HepG2 (cell line): Measurements from ENCODE around the gene EDNRA.

Experiments
- CEBPB ChIP-seq: IDR thresholded peaks from 2 replicates; pipeline ENCODE4 v1.6.1; 2011; ENCODE audit warnings: low read depth, low read length, improper control_type of control experiment, borderline replicate concordance
- FOXP4 ChIP-seq: sonication (generic); formaldehyde crosslinking; IDR thresholded peaks from 2 replicates; pipeline ENCODE4 v1.4.0; 2020; ENCODE audit warnings: missing genetic modification reagents
- KDM1A ChIP-seq: IDR thresholded peaks from 2 replicates; pipeline ENCODE4 v1.6.1; 2016; ENCODE audit warnings: missing compliant biosample characterization
- ZFX ChIP-seq: sonication (generic); formaldehyde crosslinking; IDR thresholded peaks from 2 replicates; pipeline ENCODE4 v1.4.0; 2020; ENCODE audit warnings: mild to moderate bottlenecking, low read depth, missing genetic modification reagents, moderate library complexity
- ZNF570 ChIP-seq: sonication (generic); formaldehyde crosslinking; IDR thresholded peaks from 2 replicates; pipeline ENCODE4 v1.4.0; 2020; ENCODE audit warnings: mild to moderate bottlenecking, missing genetic modification reagents, borderline replicate concordance

GRCh38 chr4:147492761-147493160, 11.9 kb downstream of the EDNRA start:
- TF ChIP-seq CEBPB (no peak), ZNF570 (CRISPR knock-in tag) (no peak), KDM1A (CRISPR knock-in tag) (no peak), ZFX (no peak), FOXP4 (CRISPR knock-in tag) (no peak)
